A549 (cell line): ENCODE results near the gene OR6B2. TPM values are rescaled to one million over a fixed set of nuclear protein-coding genes. Genes with fewer than 3 reads are reported as not detected.

ENCODE experiments used
- ATAC-seq, 2 experiments: fragments of 200-7000 bp in 1 of 2; fragments of >200 bp in 1 of 2; cut with Nextera tagmentation in 1 of 2; cut with Tn5 transposase in 1 of 2; 3 replicates each; pipeline versions ENCODE4 v1.8.0 to v1.9.1; 2018 to 2020; ENCODE audit warnings: mild to moderate bottlenecking in 1 of 2, moderate library complexity in 1 of 2
- CTCF ChIA-PET: fragments of 300-600 bp; sonication (Branson Sonifier 250); formaldehyde crosslinking; extraction: SDS; loops from one replicate; lab custom pipeline; 2021; ENCODE audit warnings: antibody characterized with exemption, inconsistent platforms; lab: Yijun Ruan, JAX
- POLR2A ChIA-PET: fragments of 350-600 bp; formaldehyde crosslinking; extraction: SDS; loops from one replicate; lab custom pipeline; 2021; ENCODE audit warnings: antibody characterized with exemption, inconsistent platforms; lab: Yijun Ruan, JAX
- DNase-seq, 2 experiments: peaks; one replicate each; pipeline versions ENCODE4 v3.0.0 to v3.0.0-alpha.2; 2011 to 2016; ENCODE audit warnings: low read depth in 1 of 2, low spot score in 1 of 2
- FAIRE-seq: peaks from 2 replicates; lab custom pipeline; 2011; peaks lifted over from hg19 to GRCh38; lab: Jason Lieb, UNC
- H3K27ac ChIP-seq, 2 experiments: fragments of >200 bp; sonication (Bioruptor Twin); formaldehyde crosslinking; 3 replicates each; pipeline ENCODE4 v1.5.1; 2016 to 2017
- H3K4me1 ChIP-seq: fragments of >200 bp; sonication (Bioruptor Twin); formaldehyde crosslinking; 3 replicates; pipeline ENCODE4 v1.6.1; 2016
- H3K4me2 ChIP-seq: fragments of >200 bp; sonication (Bioruptor Twin); formaldehyde crosslinking; 3 replicates; pipeline ENCODE4 v1.6.1; 2016
- H3K4me3 ChIP-seq: fragments of >200 bp; sonication (Bioruptor Twin); formaldehyde crosslinking; 3 replicates; pipeline ENCODE4 v1.5.1; 2016
- H3K9me3 ChIP-seq: fragments of >200 bp; sonication (Bioruptor Twin); formaldehyde crosslinking; 3 replicates; pipeline ENCODE4 v1.6.1; 2016
- ATOH8 ChIP-seq: fragments of 250-450 bp; sonication (Bioruptor Pico); IDR thresholded peaks from 2 replicates; pipeline ENCODE4 v1.5.0; 2020; ENCODE audit warnings: low read depth, mild to moderate bottlenecking, moderate library complexity
- EP300 ChIP-seq, 2 experiments: fragments of >200 bp; sonication (Bioruptor Twin); formaldehyde crosslinking; IDR thresholded peaks; 2 replicates in 1 of 2; 3 replicates in 1 of 2; pipeline ENCODE4 v1.6.1; 2016 to 2017
- FOSL2 ChIP-seq, 2 experiments: fragments of 450-650 bp in 1 of 2; fragments of >200 bp in 1 of 2; sonication (Bioruptor Twin) in 1 of 2; formaldehyde crosslinking; IDR thresholded peaks; 2 replicates each; pipeline versions ENCODE4 v1.5.0 to v1.6.1; 2016 to 2020; ENCODE audit warnings: mild to moderate bottlenecking in 1 of 2, moderate library complexity in 1 of 2
- GATA3 ChIP-seq: IDR thresholded peaks from 2 replicates; pipeline ENCODE4 v1.6.1; 2012; ENCODE audit warnings: borderline replicate concordance
- HEYL ChIP-seq: fragments of 250-450 bp; sonication (Bioruptor Pico); IDR thresholded peaks from 2 replicates; pipeline ENCODE4 v1.8.0; 2021; ENCODE audit warnings: mild to moderate bottlenecking, moderate library complexity
- PHF8 ChIP-seq: fragments of 200-600 bp; sonication (generic); IDR thresholded peaks from 2 replicates; pipeline ENCODE4 v1.6.1; 2016; ENCODE audit warnings: low read depth, mild to moderate bottlenecking, antibody characterized with exemption, moderate library complexity, borderline replicate concordance
- RAD21 ChIP-seq, 2 experiments: fragments of >200 bp in 1 of 2; sonication (Bioruptor Twin) in 1 of 2; formaldehyde crosslinking in 1 of 2; IDR thresholded peaks in 1 of 2; conservative IDR thresholded peaks in 1 of 2; 2 replicates in 1 of 2; 3 replicates in 1 of 2; pipeline ENCODE4 v1.6.1; 2012 to 2018; ENCODE audit warnings: inconsistent platforms in 1 of 2
- SMC3 ChIP-seq: fragments of >200 bp; sonication (Bioruptor Twin); formaldehyde crosslinking; IDR thresholded peaks from 3 replicates; pipeline ENCODE4 v1.6.1; 2018; ENCODE audit warnings: inconsistent platforms
- TFCP2L1 ChIP-seq: fragments of 250-450 bp; sonication (Bioruptor Pico); IDR thresholded peaks from 2 replicates; pipeline ENCODE4 v1.5.0; 2021; ENCODE audit warnings: mild to moderate bottlenecking
- WGBS: methylation state at CpG from one replicate; pipeline ENCODE4 v1.1.6; 2017; ENCODE audit errors: missing lambda C conversion rate; 5-methylcytosine and 5-hydroxymethylcytosine counted together
- polyA plus RNA-seq, 4 experiments: library from polyadenylated mRNA; depleted of rRNA in 3 of 4; stranded (reverse); fragments of >200 nt; fragmentation: RNase III in 1 of 4; extraction: RNeasy Plus Mini Kit Qiagen cat#74134 plus additional on column Dnase treatment in 1 of 4; gene quantifications; 2 replicates in 3 of 4; 3 replicates in 1 of 4; pipeline ENCODE4 v1.2.3, GENCODE V29; 2011 to 2017
- TF ChIP-seq, protein P1 (sequence below): fragments of 450-650 bp; IDR thresholded peaks from 2 replicates; pipeline ENCODE4 v1.6.1; 2014; ENCODE audit warnings: antibody characterized with exemption
- TF ChIP-seq, protein P2 (sequence below): fragments of >200 bp; sonication (Bioruptor Twin); formaldehyde crosslinking; IDR thresholded peaks from 3 replicates; pipeline ENCODE4 v1.5.1; 2016

The OR6B2 gene
- polyA plus RNA-seq, 2 of the 4 experiments (the other 2 are of a cell fraction): not detected

DNA sequence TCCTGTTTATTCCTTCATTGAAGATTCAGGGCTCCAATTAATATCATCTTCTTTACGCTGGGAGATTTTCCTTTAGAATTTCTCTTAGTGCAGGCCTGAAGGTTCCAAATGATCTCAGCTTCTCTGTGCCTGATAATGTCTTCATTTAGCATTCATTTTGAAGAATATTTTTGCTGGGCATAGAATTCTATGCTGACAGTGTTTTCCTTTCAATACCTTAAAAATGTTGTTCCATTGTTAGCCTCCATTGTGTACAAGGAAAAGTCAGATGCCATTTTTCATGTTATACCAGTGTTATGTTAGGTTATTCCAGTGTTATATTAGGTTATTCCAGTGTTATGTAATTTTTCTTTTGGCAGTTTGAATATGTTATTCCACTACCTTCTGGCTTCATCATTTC is 38.0 kb upstream of the OR6B2 start:
- CTCF ChIA-PET: interaction anchor here (2.0 to 9.8 kb wide), 2 partner anchors 75 to 165 kb away, joined by 5 to 71 read pairs; partner anchors contain the start of gene OTOS
- POLR2A ChIA-PET: no interaction called here
- no peak overlapping the region for H3K4me3 ChIP-seq
- no peak overlapping the region for H3K4me2 ChIP-seq
- H3K9me3 ChIP-seq: no peaks in the 10 kb centered on the region
- no peak overlapping the region for H3K27ac ChIP-seq
- ATAC-seq: no peak
- H3K4me1 ChIP-seq: no peaks in the 10 kb centered on the region
- 67% methylated on average over 1 of the region's 1 CpG for WGBS
- TF ChIP-seq TFCP2L1 (CRISPR knock-in tag) (no peak), FOSL2 (IDR thresholded peaks at IDR 0.05) (no peak), FOSL2 (CRISPR knock-in tag; IDR thresholded peaks at IDR 0.05) (no peak)
- DNase-seq: no peak
- no peak for FAIRE-seq

DNA sequence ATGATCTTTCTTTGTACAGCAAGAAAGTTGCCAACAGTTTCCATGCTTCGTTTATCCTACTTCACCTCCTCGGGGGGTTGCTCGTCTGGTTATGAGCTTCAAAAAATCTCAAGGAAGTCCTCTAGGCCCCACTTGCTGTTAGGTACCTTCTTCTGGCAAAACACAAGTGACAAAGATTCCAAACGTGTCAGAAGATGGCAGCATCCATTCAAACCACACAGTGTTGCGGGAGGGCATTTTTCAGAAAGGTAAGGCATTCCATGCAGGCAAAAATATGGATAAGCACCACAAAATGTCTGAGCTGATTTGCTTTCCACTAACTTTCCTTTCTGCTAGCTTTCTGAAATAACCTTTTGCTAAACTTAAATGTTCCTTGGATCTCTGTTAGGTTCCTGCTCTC is 36.3 kb upstream of the OR6B2 start:
- no peak for FAIRE-seq

GRCh38 chr2:240064898-240065297 is 34.7 kb upstream of the OR6B2 start:
- H3K27ac ChIP-seq: no peak overlapping the region
- ChIA-PET POLR2A (no interaction called here), CTCF (interaction anchor here (9.8 kb wide), 1 partner anchor 79 kb away, joined by 71 read pairs; the partner anchor contains the start of gene OTOS)
- WGBS: 27% methylated on average over 4 of the region's 4 CpGs
- DNase-seq: no peak
- no peak overlapping the region for H3K4me3 ChIP-seq
- ATAC-seq: no peak
- H3K4me1 ChIP-seq: no peaks in the 10 kb centered on the region
- H3K4me2 ChIP-seq: no peak overlapping the region
- no peak for FAIRE-seq
- TF ChIP-seq, protein P1, sequence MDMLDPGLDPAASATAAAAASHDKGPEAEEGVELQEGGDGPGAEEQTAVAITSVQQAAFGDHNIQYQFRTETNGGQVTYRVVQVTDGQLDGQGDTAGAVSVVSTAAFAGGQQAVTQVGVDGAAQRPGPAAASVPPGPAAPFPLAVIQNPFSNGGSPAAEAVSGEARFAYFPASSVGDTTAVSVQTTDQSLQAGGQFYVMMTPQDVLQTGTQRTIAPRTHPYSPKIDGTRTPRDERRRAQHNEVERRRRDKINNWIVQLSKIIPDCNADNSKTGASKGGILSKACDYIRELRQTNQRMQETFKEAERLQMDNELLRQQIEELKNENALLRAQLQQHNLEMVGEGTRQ: no peak
- TF ChIP-seq HEYL (CRISPR knock-in tag) (no peak), PHF8 (no peak)
- 0 out of 3 replicates have a peak, but pooled peaks cover 5% of the 10 kb centered on the region for H3K9me3 ChIP-seq

More for the DNA sequence above, 36.3 kb upstream of the OR6B2 start:
- no peaks in the 10 kb centered on the region for H3K4me1 ChIP-seq
- H3K4me3 ChIP-seq: no peak overlapping the region
- CTCF ChIA-PET: interaction anchor here (2.0 to 9.8 kb wide), 2 partner anchors 77 to 166 kb away, joined by 5 to 71 read pairs; partner anchors contain the start of gene OTOS
- no peak overlapping the region for H3K4me2 ChIP-seq
- no peak overlapping the region for H3K27ac ChIP-seq
- DNase-seq: no peak
- WGBS: 22% methylated on average over 5 of the region's 5 CpGs
- TF ChIP-seq, protein P2, sequence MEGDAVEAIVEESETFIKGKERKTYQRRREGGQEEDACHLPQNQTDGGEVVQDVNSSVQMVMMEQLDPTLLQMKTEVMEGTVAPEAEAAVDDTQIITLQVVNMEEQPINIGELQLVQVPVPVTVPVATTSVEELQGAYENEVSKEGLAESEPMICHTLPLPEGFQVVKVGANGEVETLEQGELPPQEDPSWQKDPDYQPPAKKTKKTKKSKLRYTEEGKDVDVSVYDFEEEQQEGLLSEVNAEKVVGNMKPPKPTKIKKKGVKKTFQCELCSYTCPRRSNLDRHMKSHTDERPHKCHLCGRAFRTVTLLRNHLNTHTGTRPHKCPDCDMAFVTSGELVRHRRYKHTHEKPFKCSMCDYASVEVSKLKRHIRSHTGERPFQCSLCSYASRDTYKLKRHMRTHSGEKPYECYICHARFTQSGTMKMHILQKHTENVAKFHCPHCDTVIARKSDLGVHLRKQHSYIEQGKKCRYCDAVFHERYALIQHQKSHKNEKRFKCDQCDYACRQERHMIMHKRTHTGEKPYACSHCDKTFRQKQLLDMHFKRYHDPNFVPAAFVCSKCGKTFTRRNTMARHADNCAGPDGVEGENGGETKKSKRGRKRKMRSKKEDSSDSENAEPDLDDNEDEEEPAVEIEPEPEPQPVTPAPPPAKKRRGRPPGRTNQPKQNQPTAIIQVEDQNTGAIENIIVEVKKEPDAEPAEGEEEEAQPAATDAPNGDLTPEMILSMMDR: no peak
- TF ChIP-seq, all 56 proteins: peak for 0
- POLR2A ChIA-PET: no interaction called here
- ATAC-seq: no peak
- H3K9me3 ChIP-seq: 0 out of 3 replicates have a peak, but pooled peaks cover 5% of the 10 kb centered on the region

- H3K9me3 ChIP-seq: 0 out of 3 replicates have a peak, but pooled peaks cover 5% of the 10 kb centered on the region
- peak; percentile 15 to 59 for DNase-seq
- WGBS: 7% methylated on average over 4 of the region's 4 CpGs
- TF ChIP-seq ATOH8 (no peak), GATA3 (no peak), RAD21 (conservative IDR thresholded peaks at IDR 0.05 in 1 of 2, IDR thresholded peaks at IDR 0.05 in 1 of 2) (peak; percentile 77 to 86), SMC3 (peak; percentile 77), PHF8 (no peak), EP300 (IDR thresholded peaks at IDR 0.05) (no peak)
- TF ChIP-seq, protein P2: peak; percentile 64
- ChIA-PET POLR2A (no interaction called here), CTCF (interaction anchor here (0.7 to 5.4 kb wide), 26 partner anchors 9 to 780 kb away, joined by 3 to 176 read pairs (median 4); partner anchors contain the start of genes NDUFA10 and OTOS)
- no peak overlapping the region for H3K4me3 ChIP-seq
- no peaks in the 10 kb centered on the region for H3K4me1 ChIP-seq
- no peak overlapping the region for H3K4me2 ChIP-seq
- H3K27ac ChIP-seq: no peak overlapping the region
- ATAC-seq: peak; percentile 80 to 95
- FAIRE-seq: no peak
These were observed 30.9 kb upstream of the OR6B2 start for GRCh38 chr2:240060977-240061591.
